IPS-20b (cell line): ENCODE results near the gene ZNFX1.
A peak's percentile ranks its signal among the peaks of the same experiment; 100 is the strongest.
"Not testable (repeated sequence)": the region's sequence is repeated elsewhere in the genome, so short reads cannot be mapped to it uniquely, and the experiment has no call there.

Experiments used
- H3K27ac ChIP-seq: one replicate; pipeline ENCODE4 v1.5.1; 2013; ENCODE audit warnings: low read length
- H3K27me3 ChIP-seq: 2 replicates; pipeline ENCODE4 v1.6.1; 2013; ENCODE audit warnings: mild to moderate bottlenecking, low read length, inconsistent platforms; ENCODE audit not compliant: insufficient read depth
- H3K36me3 ChIP-seq: 2 replicates; pipeline ENCODE4 v1.6.1; 2013; ENCODE audit warnings: low read depth, mild to moderate bottlenecking, inconsistent platforms, low read length, moderate library complexity; ENCODE audit not compliant: insufficient read depth
- H3K4me1 ChIP-seq: 2 replicates; pipeline ENCODE4 v1.6.1; 2013; ENCODE audit warnings: mild to moderate bottlenecking, control low read depth, inconsistent platforms, low read length, moderate library complexity; ENCODE audit not compliant: insufficient read depth
- H3K4me3 ChIP-seq: 2 replicates; pipeline ENCODE4 v1.5.1; 2013; ENCODE audit warnings: mild to moderate bottlenecking, low read length, inconsistent platforms
- H3K9ac ChIP-seq: 2 replicates; pipeline ENCODE4 v1.6.1; 2013; ENCODE audit warnings: low read depth, mild to moderate bottlenecking, inconsistent platforms, low read length, moderate library complexity
- H3K9me3 ChIP-seq: 2 replicates; pipeline ENCODE4 v1.6.1; 2013; ENCODE audit warnings: mild to moderate bottlenecking, low read depth, low read length, inconsistent platforms; ENCODE audit not compliant: insufficient read depth

The ZNFX1 gene

GRCh38 chr20:49278036-49278817 is at the start of gene ZNFX1:
Gene ZNFX1 (minus strand): TSS chr20:49278057. CDS start chr20:49275839, 2,218 bp downstream.
- H3K9ac ChIP-seq: peak within 1 kb of the TSS; percentile 99
- H3K27me3 ChIP-seq: no peaks in the 10 kb centered on the region
- H3K9me3 ChIP-seq: 0 out of 2 replicates have a peak, but pooled peaks cover 4% of the 10 kb centered on the region
- peak within 1 kb of the TSS; percentile 77 for H3K27ac ChIP-seq
- peaks cover 72% of the 10 kb centered on the region for H3K36me3 ChIP-seq
- peak within 1 kb of the TSS; percentile 95 for H3K4me3 ChIP-seq
- no peaks in the 10 kb centered on the region; the same call in 1 of the 2 replicates for H3K4me1 ChIP-seq

GRCh38 chr20:49326026-49326425 is 48.2 kb upstream of the ZNFX1 start:
- no peaks in the 10 kb centered on the region for H3K4me1 ChIP-seq
- H3K9me3 ChIP-seq: no peaks in the 10 kb centered on the region
- no peak overlapping the region for H3K9ac ChIP-seq
- H3K27ac ChIP-seq: no peak overlapping the region
- H3K27me3 ChIP-seq: peaks cover 10% of the 10 kb centered on the region; the same call in 1 of the 2 replicates
- no peak overlapping the region for H3K4me3 ChIP-seq
- H3K36me3 ChIP-seq: no peaks in the 10 kb centered on the region

GRCh38 chr20:49324306-49324705 is 46.4 kb upstream of the ZNFX1 start:
- H3K27ac ChIP-seq: no peak overlapping the region

GRCh38 chr20:49323622-49324238 is 45.9 kb upstream of the ZNFX1 start:
- H3K4me1 ChIP-seq: peaks cover 3% of the 10 kb centered on the region; the same call in 1 of the 2 replicates
- no peak overlapping the region for H3K9ac ChIP-seq
- H3K4me3 ChIP-seq: no peak overlapping the region
- H3K27me3 ChIP-seq: peaks cover 26% of the 10 kb centered on the region
- H3K36me3 ChIP-seq: no peaks in the 10 kb centered on the region
- H3K9me3 ChIP-seq: no peaks in the 10 kb centered on the region
- no peak overlapping the region for H3K27ac ChIP-seq

More at GRCh38 chr20:49324306-49324705, 46.4 kb upstream of the ZNFX1 start:
- H3K9me3 ChIP-seq: no peaks in the 10 kb centered on the region
- no peak overlapping the region for H3K9ac ChIP-seq
- no peak overlapping the region for H3K4me3 ChIP-seq
- peaks cover 3% of the 10 kb centered on the region; the same call in 1 of the 2 replicates for H3K4me1 ChIP-seq
- H3K36me3 ChIP-seq: no peaks in the 10 kb centered on the region
- peaks cover 21% of the 10 kb centered on the region for H3K27me3 ChIP-seq

- peaks cover 59% of the 10 kb centered on the region for H3K27me3 ChIP-seq
Observed at GRCh38 chr20:49320460-49320859, 42.6 kb upstream of the ZNFX1 start.

GRCh38 chr20:49319208-49319809 is 41.5 kb upstream of the ZNFX1 start:
- no peak overlapping the region for H3K9ac ChIP-seq
- H3K9me3 ChIP-seq: no peaks in the 10 kb centered on the region
- H3K4me1 ChIP-seq: peaks cover 3% of the 10 kb centered on the region; the same call in 1 of the 2 replicates
- no peak overlapping the region for H3K27ac ChIP-seq
- peak overlapping the region; percentile 77; the same call in 1 of the 2 replicates for H3K4me3 ChIP-seq
- H3K36me3 ChIP-seq: no peaks in the 10 kb centered on the region
- H3K27me3 ChIP-seq: peaks cover 70% of the 10 kb centered on the region

More at GRCh38 chr20:49320460-49320859, 42.6 kb upstream of the ZNFX1 start:
- Histone ChIP-seq H3K27ac (no peak overlapping the region), H3K9ac (no peak overlapping the region), H3K36me3 (no peaks in the 10 kb centered on the region), H3K4me3 (no peak overlapping the region), H3K9me3 (no peaks in the 10 kb centered on the region), H3K4me1 (peaks cover 3% of the 10 kb centered on the region; the same call in 1 of the 2 replicates)

- Histone ChIP-seq H3K4me3 (peak overlapping the region; percentile 77), H3K9me3 (no peaks in the 10 kb centered on the region), H3K9ac (no peak overlapping the region), H3K4me1 (peaks cover 3% of the 10 kb centered on the region; the same call in 1 of the 2 replicates), H3K27me3 (peaks cover 70% of the 10 kb centered on the region), H3K27ac (no peak overlapping the region), H3K36me3 (no peaks in the 10 kb centered on the region)
Observed at GRCh38 chr20:49318430-49319207, 40.8 kb upstream of the ZNFX1 start.

GRCh38 chr20:49318091-49318429 is 40.2 kb upstream of the ZNFX1 start:
- Histone ChIP-seq H3K9ac (no peak overlapping the region), H3K9me3 (no peaks in the 10 kb centered on the region), H3K4me1 (peaks cover 3% of the 10 kb centered on the region; the same call in 1 of the 2 replicates), H3K27ac (no peak overlapping the region), H3K27me3 (peaks cover 70% of the 10 kb centered on the region), H3K36me3 (no peaks in the 10 kb centered on the region), H3K4me3 (peak overlapping the region; percentile 77)

GRCh38 chr20:49316704-49317103 is 38.8 kb upstream of the ZNFX1 start:
- Histone ChIP-seq H3K9ac (no peak overlapping the region), H3K27ac (no peak overlapping the region), H3K36me3 (no peaks in the 10 kb centered on the region), H3K27me3 (peaks cover 70% of the 10 kb centered on the region), H3K9me3 (no peaks in the 10 kb centered on the region), H3K4me1 (peaks cover 3% of the 10 kb centered on the region; the same call in 1 of the 2 replicates), H3K4me3 (no peak overlapping the region)

- Histone ChIP-seq H3K4me3 (no peak overlapping the region), H3K27ac (no peak overlapping the region), H3K9ac (no peak overlapping the region), H3K4me1 (peaks cover under 1% of the 10 kb centered on the region; the same call in 1 of the 2 replicates), H3K9me3 (no peaks in the 10 kb centered on the region), H3K36me3 (no peaks in the 10 kb centered on the region), H3K27me3 (peaks cover 61% of the 10 kb centered on the region)
Observed at GRCh38 chr20:49315580-49315979, 37.7 kb upstream of the ZNFX1 start.

GRCh38 chr20:49314052-49314451 is 36.2 kb upstream of the ZNFX1 start:
- H3K27ac ChIP-seq, H3K36me3 ChIP-seq, H3K4me3 ChIP-seq, H3K4me1 ChIP-seq, H3K9me3 ChIP-seq, H3K9ac ChIP-seq: not testable (repeated sequence)
- H3K27me3 ChIP-seq: peaks cover 46% of the 10 kb centered on the region
